IPS-18c (cell line): ENCODE results near the gene NPPA.
"Not testable (repeated sequence)": the region's sequence is repeated elsewhere in the genome, so short reads cannot be mapped to it uniquely, and the experiment has no call there.

Source experiments
- H3K4me3 ChIP-seq: 2 replicates; pipeline ENCODE4 v1.7.0; 2013; ENCODE audit warnings: low read depth, mild to moderate bottlenecking, low read length, moderate library complexity; ENCODE audit not compliant: insufficient read depth
- H3K9me3 ChIP-seq: one replicate; pipeline ENCODE4 v1.6.1; 2013; ENCODE audit warnings: mild to moderate bottlenecking, low read length, moderate library complexity; ENCODE audit not compliant: control insufficient read depth, insufficient read depth

NPPA gene

DNA sequence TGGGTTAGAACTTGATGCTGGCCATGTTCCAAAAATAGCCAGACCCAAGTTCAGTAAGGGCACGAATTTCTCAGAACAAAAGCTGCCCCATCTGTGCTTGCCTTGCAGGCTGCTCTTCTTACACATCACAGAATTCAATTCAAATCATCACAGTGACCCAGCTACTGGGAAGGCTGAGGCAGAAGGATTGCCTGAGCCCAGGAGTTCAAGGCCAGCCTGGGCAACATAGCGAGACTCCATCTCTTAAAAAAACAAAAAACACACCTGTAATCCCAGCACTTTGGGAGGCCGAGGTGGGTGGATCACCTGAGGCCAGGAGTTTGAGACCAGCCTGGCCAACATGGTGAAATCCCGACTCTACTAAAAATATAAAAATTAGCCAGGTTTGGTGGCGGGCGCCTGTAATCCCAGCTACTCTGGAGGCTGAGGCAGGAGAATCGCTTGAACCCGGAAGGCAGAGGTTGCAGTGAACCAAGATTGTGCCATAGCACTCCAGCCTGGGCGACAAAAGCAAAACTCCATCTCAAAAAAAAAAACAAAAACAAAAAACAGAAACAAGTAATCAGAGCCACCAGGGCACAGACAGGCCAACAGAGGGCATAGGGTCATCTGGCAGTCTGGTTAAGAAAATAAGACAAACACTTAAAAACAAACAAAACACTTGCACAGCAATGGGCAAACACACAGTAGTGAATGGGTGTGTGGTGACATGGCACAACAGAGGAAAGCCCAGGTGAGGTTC lies 43.5 kb downstream of the NPPA start:
- H3K4me3 ChIP-seq = peak overlapping the region; percentile 89

DNA sequence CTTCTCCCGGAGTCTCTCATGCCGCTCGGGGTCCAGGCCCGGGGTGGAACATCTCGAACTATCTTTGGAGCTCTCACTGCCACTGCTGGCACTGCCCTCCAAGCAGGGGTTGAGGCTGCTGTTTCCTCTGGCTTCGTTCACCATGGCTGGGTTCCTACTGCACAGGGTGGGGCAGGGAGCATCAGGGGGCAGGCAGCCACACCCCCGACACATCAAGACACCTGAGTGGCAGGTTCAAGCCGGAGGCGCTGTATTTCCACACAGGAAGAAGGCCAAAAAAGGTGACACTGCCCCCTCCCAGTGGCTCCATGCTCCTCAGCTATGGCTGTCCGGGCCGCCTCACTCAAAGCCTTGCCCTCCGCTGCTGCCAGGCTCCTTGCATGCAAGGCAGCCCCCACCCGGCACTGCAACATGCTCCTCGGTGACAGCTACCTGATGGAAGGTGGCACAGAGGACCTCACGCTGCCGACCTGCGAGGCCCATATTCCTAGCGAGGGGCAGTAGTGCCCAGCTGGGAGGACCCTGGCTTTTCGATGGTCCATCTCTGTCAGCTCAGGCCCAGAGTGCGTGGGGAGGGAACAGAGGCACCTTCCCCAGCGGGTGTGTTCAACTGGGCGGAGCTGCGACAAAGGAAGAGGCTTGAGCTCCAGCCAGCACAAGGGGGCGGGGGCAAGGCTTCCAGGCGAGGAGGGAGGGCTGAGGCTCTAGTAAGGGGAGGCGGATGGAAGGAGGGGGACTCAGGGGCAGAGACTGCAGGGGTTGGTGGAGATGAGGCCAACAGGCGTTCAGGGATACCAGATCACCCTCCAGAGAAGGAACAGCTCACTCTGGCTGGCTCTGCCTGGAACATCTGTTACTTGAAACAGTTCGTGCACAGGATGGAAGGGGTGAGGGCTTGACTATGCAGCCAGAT lies 44.4 kb downstream of the NPPA start:
- Histone ChIP-seq H3K9me3 (peaks cover 2% of the 10 kb centered on the region), H3K4me3 (peak overlapping the region; percentile 64)

More for the DNA sequence above, 43.5 kb downstream of the NPPA start:
- not testable (repeated sequence) for H3K9me3 ChIP-seq

DNA sequence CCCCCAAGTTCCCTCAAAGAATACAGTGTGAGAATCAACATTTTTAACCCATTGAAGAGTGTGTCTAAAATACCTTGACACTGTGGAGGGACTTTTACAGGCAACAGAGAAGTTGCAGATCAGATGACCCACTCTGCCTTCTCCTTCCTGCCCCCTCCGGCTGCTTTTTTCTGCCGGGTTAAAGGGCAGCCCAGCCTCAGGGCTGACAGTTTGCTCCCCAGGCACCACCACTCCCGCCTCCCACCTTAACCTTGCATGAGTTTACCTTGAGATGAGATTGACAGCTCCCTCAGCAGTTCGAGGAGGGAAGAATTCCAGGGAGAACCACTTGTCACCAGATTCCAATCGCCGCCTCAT lies 45.0 kb downstream of the NPPA start:
- H3K4me3 ChIP-seq = peak overlapping the region; percentile 64; the same call in 1 of the 2 replicates

DNA sequence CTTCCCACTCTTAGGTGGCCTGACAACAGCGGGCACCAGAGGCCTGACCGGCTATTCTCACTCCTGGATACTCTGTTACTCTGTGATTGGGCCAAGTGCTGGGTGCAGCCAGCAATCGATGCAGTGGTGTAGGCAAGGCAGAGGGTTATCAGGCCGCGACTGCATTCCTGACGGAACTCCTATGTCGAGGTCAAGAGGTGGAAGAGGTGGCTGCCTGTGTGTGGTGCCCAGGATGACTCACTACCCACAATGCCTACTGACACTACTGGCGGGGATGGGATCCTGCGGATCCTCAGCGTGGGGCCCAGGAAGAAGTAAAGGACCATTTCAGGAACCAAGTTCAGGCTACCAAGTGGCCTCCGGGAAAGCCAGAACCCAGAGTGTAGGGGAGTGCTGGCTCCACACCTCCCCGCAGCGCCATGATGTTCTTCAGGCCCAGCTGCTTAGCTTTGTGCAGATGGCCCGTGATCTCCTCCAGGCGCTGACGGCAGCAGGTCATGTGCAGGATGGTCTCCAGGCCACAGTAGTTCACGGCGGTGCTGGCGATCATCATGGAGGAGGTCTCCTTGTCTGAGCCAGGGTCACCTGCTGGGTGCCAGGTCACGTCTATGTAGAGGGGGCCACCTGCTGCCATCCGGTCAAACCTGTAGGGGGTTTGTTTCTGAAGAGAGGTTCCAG lies 46.7 kb downstream of the NPPA start:
- Histone ChIP-seq H3K9me3 (peaks cover 2% of the 10 kb centered on the region), H3K4me3 (no peak overlapping the region)

More for the DNA sequence above, 45.0 kb downstream of the NPPA start:
- H3K9me3 ChIP-seq = peaks cover 2% of the 10 kb centered on the region

DNA sequence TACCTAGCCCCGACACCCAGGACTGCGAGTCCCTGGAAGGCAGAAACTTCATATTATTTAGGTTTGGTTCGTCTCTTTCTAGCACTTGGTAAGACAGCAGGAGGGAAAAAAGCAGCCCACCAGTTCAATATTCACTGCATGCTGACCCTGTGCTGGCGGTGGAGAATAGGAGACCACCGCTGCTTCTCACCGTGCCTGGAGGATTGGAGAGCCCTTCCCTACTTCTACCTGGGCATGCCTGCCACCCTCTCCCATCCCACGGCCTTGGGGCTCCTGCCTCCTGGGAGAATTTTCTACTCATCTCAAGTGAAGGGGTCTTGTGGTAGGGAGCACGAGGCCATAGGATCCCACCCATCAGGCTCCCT lies 47.2 kb downstream of the NPPA start:
- Histone ChIP-seq H3K9me3 (peaks cover 2% of the 10 kb centered on the region), H3K4me3 (no peak overlapping the region)

DNA sequence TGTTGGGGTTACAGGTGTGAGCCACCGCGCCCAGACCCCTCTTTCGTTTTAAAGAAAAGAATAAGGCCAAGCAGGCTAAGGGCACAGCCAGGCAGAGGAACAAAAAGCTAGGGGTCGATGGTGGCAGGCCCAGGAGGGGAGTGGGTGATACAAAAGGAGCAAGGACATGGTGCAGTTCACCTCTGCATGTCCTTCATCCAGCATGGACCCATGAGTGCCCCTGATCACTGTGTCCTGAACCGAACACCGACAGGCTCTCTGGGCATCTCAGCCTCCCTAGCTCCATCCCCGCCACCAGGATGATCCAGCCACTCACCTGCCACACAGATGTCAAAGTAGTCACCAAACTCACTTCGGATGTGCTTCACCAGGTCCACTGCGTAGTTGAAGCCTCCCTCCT lies 47.7 kb downstream of the NPPA start:
- H3K9me3 ChIP-seq = peaks cover 2% of the 10 kb centered on the region
- H3K4me3 ChIP-seq = no peak overlapping the region

DNA sequence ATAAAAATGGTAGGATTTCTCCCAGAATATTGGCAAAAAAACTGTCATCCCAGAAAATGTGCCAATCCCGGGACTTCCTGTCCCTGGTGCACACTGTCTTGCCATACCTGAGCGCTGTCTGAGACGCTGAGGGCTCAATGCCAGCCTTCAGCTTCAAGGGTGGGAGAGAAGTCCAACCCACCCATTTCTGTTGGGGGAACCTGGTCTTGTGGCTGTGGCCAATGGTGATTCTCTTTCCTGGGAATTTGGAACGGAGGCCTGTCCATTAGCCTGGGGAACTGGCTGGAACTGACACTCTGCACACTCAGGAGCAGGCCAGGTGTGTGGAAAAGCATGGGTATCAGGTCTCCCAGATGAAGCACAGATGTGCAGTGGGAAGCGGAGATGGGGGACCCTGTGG lies 48.5 kb downstream of the NPPA start:
- peaks cover 2% of the 10 kb centered on the region for H3K9me3 ChIP-seq

DNA sequence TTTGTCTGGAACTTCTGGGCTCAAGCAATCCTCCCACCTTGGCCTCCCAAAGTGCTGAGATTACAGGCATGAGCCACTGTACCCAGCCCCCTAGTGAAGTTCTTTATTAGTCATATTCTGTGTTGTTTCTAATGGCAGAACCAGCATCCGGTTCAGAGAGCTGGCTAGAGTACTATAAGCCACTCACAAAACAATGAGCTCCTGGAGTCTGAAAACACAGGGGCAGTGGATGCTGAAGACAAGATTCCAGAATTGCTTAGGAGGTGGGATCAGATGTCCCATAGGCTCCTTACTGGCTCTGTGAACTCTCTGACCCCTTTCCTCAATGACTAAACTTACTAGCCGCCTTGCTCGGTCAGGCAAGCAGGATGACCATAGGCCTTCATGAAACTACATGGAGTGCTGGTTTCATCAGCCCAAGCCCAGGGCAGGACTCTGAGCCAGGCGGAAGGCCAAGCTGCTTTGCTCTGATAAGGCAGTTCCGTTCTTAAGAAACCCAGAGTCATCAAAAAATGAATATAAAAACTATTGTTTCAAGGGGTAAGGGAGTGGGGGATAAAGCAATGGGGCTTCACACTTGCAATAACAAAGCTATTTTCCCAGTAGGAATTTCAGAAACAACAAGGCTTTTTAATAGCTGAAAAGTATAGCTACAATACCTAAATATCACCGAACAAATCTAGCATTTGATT lies 49.9 kb downstream of the NPPA start:
- Histone ChIP-seq H3K9me3 (no peaks in the 10 kb centered on the region), H3K4me3 (no peak overlapping the region)

More for the DNA sequence above, 48.5 kb downstream of the NPPA start:
- no peak overlapping the region for H3K4me3 ChIP-seq

DNA sequence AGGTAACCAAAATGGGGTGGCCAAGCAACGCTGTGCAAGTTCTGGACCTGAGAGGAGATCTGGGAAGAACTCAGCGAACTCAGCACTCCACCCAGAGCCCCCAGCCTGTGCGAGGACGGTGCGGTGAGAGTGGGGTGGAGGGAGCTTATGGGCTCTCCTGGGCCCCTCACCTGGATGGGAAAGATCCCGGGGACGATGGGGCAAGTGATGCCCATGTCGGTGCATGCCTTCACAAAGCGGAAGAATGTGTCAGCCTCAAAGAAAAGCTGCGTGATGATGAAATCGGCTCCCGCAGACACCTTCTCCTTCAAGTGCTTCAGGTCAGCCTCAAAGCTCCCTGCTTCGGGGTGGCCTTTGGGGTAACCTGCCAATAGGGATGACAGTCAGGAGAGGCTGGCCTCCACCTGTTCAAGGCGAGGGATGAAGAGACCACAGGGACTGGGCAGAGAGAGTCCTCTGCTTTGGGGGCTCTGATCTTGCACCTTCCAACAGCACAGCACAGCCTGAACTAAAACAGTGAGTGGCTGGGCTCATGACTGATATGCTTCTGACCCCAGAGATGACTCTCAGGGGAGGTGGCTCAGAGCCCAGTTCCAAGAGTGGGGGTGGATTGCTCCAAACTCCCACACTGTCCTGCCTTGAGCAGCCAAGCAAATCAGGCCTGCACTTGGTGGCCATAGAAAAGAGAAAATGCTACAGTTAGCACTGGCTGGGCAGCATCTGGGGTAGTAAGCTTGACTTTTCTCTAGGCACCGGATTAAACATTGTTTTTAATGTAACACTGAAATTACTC lies 51.4 kb downstream of the NPPA start:
- no peak overlapping the region for H3K4me3 ChIP-seq

More for the DNA sequence above, 51.4 kb downstream of the NPPA start:
- no peaks in the 10 kb centered on the region for H3K9me3 ChIP-seq
